HUES64 (cell line): ENCODE data around the gene MICU1.
"Not testable (repeated sequence)": the region's sequence is repeated elsewhere in the genome, so short reads cannot be mapped to it uniquely, and the experiment has no call there.

Experiments
- H3K27ac ChIP-seq: 2 replicates; pipeline ENCODE4 v1.7.0; 2013; ENCODE audit warnings: low read depth, low read length, inconsistent platforms
- H3K27me3 ChIP-seq: 2 replicates; pipeline ENCODE4 v1.6.1; 2013; ENCODE audit warnings: mild to moderate bottlenecking, low read length; ENCODE audit not compliant: insufficient read depth
- H3K36me3 ChIP-seq: 2 replicates; pipeline ENCODE4 v1.6.1; 2013; ENCODE audit warnings: mild to moderate bottlenecking, low read length; ENCODE audit not compliant: insufficient read depth
- H3K4me1 ChIP-seq: 2 replicates; pipeline ENCODE4 v1.6.1; 2013; ENCODE audit warnings: mild to moderate bottlenecking, low read length, moderate library complexity; ENCODE audit not compliant: insufficient read depth
- H3K4me3 ChIP-seq: 2 replicates; pipeline ENCODE4 v1.5.1; 2013; ENCODE audit warnings: mild to moderate bottlenecking, low read length, moderate library complexity
- H3K9ac ChIP-seq: 2 replicates; pipeline ENCODE4 v1.6.1; 2013; ENCODE audit warnings: mild to moderate bottlenecking, low read depth, low read length
- H3K9me3 ChIP-seq: 2 replicates; pipeline ENCODE4 v1.6.1; 2013; ENCODE audit warnings: low read depth, low read length; ENCODE audit not compliant: insufficient read depth
- WGBS: fragments of 150-250, 120-280 bp; methylation state at CpG from one replicate; pipeline ENCODE4 v1.1.7; 2013; ENCODE audit warnings: missing lambda C conversion rate; 5-methylcytosine and 5-hydroxymethylcytosine counted together

MICU1 gene

DNA sequence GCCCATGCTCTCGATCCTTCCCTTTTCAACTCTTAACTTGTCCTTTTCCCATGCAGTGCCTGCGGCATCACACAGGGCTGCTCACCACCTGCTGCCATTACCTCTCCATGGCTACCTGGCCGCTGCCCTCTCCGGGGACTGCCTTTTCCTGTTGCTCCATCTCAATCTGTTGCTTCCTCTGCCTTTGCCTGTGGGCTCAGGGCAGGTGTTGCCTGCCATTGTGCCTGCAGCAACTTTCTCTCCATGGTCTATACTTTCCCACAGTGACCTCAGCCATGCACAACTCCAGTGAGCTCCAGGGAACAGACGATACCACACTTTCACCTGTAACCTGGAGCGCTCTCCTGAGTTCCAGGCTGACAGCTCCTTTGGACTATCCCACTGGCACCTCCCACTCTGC is 274.4 kb downstream of the MICU1 start:
- WGBS: 93% methylated on average over 6 of the region's 6 CpGs
- Histone ChIP-seq H3K4me1 (peaks cover 16% of the 10 kb centered on the region; the same call in 1 of the 2 replicates), H3K27me3 (no peaks in the 10 kb centered on the region), H3K4me3 (no peak overlapping the region), H3K9me3 (no peaks in the 10 kb centered on the region), H3K27ac (no peak overlapping the region), H3K36me3 (peaks cover 19% of the 10 kb centered on the region; the same call in 1 of the 2 replicates), H3K9ac (no peak overlapping the region)

DNA sequence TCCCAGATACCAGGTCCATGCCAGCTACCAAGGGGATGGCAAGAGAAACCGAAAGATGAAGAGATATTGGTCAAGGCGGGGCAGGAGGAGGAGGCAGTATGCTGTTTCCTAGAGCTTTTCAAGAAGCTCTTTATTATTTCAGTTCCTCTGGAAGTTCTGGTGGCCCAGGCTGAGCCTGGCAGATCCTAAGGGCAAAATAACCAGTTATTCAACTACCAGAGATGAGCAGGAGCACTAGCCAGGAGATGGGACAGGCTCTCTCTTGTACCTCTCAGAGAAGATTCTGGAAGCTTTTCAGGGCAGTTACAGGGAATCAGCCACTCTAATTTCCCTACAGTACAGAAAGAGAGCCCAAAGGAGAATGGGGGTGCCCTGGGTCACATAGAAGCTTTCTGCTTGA is 276.4 kb downstream of the MICU1 start:
- H3K4me3 ChIP-seq: no peak overlapping the region
- no peak overlapping the region for H3K27ac ChIP-seq
- no peak overlapping the region for H3K9ac ChIP-seq
- H3K36me3 ChIP-seq: peaks cover 19% of the 10 kb centered on the region; the same call in 1 of the 2 replicates
- H3K4me1 ChIP-seq: peaks cover 16% of the 10 kb centered on the region; the same call in 1 of the 2 replicates
- WGBS: 95% methylated on average over 2 of the region's 2 CpGs
- no peaks in the 10 kb centered on the region for H3K9me3 ChIP-seq
- no peaks in the 10 kb centered on the region for H3K27me3 ChIP-seq

DNA sequence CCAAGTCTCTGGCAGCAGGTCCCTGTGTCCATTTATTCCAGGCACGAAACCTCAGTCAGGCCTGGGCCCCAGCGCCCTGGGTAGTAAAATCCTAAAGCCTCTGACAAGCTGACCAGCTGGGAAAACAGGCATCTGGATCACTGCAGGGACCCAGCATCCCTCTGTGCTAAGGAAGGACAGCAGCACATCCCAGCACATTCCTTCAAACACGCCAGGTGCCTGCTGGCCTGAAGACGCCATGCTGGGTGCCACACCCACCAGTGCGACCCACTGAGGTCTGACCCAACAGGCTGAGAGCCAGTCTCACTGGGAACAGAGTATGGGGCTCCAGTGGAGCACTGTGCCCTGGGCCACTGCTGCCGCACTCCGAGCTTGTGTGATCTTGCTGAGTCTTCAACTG is 277.6 kb downstream of the MICU1 start:
- H3K9me3 ChIP-seq: no peaks in the 10 kb centered on the region
- 95% methylated on average over 7 of the region's 7 CpGs for WGBS

DNA sequence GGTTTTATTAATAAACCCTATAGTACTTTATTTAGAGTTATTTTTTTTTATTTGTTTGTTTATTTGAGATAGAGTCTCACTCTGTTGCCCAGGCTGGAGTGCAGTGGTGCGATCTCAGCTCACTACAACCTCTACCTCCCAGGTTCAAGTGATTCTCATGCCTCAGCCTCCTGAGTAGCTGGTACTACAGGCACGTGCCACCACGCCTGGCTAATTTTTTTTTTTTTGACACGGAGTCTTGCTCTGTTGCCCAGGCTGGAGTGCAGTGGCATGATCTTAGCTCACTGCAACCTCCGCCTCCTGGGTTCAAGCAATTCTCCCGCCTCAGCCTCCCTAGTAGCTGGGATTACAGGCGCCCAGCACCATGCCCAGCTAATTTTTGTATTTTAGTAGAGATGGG is 279.8 kb downstream of the MICU1 start:
- WGBS: 93% methylated on average over 7 of the region's 7 CpGs
- H3K4me1 ChIP-seq, H3K4me3 ChIP-seq, H3K9me3 ChIP-seq, H3K27ac ChIP-seq, H3K27me3 ChIP-seq, H3K9ac ChIP-seq: not testable (repeated sequence)
- peaks cover 36% of the 10 kb centered on the region; the same call in 1 of the 2 replicates for H3K36me3 ChIP-seq

More for the DNA sequence above, 277.6 kb downstream of the MICU1 start:
- Histone ChIP-seq H3K27me3 (no peaks in the 10 kb centered on the region), H3K36me3 (peaks cover 26% of the 10 kb centered on the region; the same call in 1 of the 2 replicates), H3K9ac (no peak overlapping the region), H3K4me1 (peaks cover 11% of the 10 kb centered on the region; the same call in 1 of the 2 replicates), H3K4me3 (no peak overlapping the region), H3K27ac (no peak overlapping the region)

DNA sequence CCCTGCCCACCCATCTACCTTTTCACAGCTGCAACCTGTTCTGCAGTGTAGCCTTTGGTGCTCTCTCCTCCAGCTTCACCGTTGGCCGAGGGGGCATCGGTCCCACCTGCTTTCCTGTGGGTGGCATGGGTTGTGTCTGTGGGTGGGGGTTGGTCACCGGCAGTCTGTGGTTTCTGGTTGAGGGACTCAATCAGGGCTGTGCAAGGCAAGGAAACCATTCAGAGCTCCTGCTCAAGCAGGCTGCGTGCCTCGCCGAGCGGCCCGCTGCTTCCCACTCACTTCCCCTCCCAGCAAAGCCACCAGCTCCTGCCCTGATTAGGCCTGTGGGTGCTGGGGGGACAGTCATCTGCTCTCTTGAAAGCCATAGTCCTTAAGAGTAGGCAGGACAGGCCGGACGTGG is 280.9 kb downstream of the MICU1 start:
- Histone ChIP-seq H3K27me3 (no peaks in the 10 kb centered on the region), H3K36me3 (peaks cover 31% of the 10 kb centered on the region; the same call in 1 of the 2 replicates), H3K4me3 (no peak overlapping the region), H3K9me3 (no peaks in the 10 kb centered on the region), H3K9ac (no peak overlapping the region), H3K27ac (no peak overlapping the region), H3K4me1 (no peaks in the 10 kb centered on the region)
- 95% methylated on average over 11 of the region's 11 CpGs for whole genome bisulfite sequencing

DNA sequence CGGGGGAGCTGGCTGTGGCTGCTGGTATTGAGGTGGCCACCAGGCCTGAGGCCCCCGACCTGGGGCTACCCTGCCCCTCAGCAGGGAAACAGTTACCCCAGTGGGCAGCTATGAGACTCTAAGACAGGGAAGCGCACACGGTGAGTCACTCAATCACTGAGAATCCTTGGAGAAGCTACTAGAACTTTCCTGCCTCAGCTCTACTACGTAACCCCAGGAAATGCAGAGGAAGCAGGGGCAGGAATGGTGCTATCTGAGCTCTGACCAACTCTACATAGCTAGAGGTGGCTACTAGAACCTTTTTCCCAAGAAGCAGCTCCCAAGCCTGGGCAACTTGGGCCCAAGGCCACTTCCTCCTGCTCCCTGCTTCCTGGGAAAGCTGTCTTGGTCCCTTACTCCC is 283.0 kb downstream of the MICU1 start:
- H3K9ac ChIP-seq: no peak overlapping the region
- no peaks in the 10 kb centered on the region for H3K9me3 ChIP-seq
- WGBS: 92% methylated on average over 5 of the region's 5 CpGs
- H3K36me3 ChIP-seq: peaks cover 38% of the 10 kb centered on the region
- H3K4me1 ChIP-seq: no peaks in the 10 kb centered on the region
- H3K27me3 ChIP-seq: no peaks in the 10 kb centered on the region
- no peak overlapping the region for H3K4me3 ChIP-seq
- no peak overlapping the region for H3K27ac ChIP-seq

DNA sequence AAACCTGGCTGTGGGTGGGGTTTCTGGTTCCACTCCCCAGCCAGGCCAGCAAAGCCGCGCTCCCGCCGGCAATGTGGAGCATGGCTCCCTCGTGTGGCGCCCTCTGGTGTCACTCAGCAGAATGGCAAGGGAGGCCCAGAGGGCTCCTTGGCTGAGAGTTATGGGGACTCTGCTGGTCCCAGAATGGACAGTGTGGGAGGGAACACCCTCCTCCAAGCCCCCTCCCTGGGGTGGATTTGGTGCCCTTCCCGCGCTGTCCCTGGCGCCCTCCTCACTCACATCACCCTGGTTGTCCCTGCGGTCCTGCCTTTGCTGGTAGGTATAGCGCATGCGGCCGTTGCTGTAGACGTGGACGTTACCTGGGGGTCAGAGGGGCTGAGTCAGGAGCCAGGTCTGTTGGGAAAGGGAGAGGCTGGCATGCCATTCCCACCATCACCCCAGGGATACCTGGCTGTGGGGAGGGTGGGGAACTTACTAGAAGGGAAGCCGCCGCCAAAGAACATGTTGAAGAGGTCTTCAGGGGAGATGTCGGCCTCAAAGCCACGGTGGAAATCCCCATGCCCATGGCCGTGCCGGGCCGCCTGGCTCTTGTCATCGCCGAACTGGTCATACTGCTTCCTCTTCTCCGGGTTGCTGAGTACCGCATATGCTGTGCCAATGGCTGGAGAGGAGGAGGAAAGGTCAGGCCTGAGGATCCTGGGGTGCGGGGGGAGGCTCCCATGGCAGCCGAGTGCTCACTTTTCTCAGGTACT is 285.2 kb downstream of the MICU1 start:
- Histone ChIP-seq H3K4me3 (no peak overlapping the region), H3K27me3 (no peaks in the 10 kb centered on the region), H3K36me3 (peaks cover 59% of the 10 kb centered on the region), H3K27ac (no peak overlapping the region), H3K9me3 (no peaks in the 10 kb centered on the region), H3K4me1 (no peaks in the 10 kb centered on the region), H3K9ac (no peak overlapping the region)
- 79% methylated on average over 28 of the region's 28 CpGs for whole genome bisulfite sequencing

DNA sequence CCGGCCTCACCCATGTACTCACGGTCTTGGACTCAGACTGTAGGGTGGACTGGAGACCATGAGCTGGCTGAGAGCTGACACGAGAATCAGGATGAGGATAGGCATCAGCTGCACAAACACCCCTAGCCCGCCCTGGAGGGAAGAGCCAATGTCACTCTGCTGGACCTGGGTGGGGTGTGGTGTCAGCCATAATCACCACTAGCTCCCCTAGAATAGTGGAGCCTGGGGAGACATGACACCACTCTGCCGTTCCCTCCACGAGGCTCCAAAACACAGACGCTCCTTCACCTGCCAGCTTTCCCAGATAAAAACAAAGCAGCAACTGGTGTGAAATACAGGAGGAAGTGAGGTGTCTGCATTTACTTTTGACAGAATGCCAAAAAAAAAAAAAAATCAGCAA is 287.7 kb downstream of the MICU1 start:
- Histone ChIP-seq H3K4me3 (no peak overlapping the region), H3K9me3 (no peaks in the 10 kb centered on the region), H3K36me3 (peaks cover 71% of the 10 kb centered on the region), H3K27me3 (no peaks in the 10 kb centered on the region), H3K27ac (no peak overlapping the region), H3K4me1 (peaks cover 7% of the 10 kb centered on the region; the same call in 1 of the 2 replicates), H3K9ac (no peak overlapping the region)
- WGBS: 96% methylated on average over 5 of the region's 7 CpGs

DNA sequence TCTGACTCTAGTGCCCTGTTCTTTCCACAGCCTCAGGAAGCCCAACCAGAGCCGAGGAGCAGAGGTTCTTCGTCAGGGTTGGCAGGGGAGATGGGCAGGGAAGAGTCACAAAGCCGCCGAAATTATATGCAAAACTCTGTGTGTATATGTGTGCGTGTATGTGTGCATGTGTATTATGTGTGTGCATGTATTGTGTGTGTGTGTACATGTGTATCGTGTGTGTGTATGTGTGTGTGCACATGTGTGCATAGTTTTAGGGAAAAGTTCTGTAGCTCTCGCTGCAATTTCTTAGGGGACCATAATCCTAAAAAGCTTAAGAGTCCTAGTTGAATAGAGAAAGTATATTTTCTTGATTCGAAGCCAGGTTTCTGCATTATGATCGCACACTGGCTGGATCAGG is 288.2 kb downstream of the MICU1 start:
- Histone ChIP-seq H3K27ac (no peak overlapping the region), H3K36me3 (peaks cover 66% of the 10 kb centered on the region), H3K4me1 (peaks cover 7% of the 10 kb centered on the region; the same call in 1 of the 2 replicates), H3K9me3 (no peaks in the 10 kb centered on the region), H3K27me3 (no peaks in the 10 kb centered on the region), H3K9ac (no peak overlapping the region), H3K4me3 (no peak overlapping the region)
- WGBS: 92% methylated on average over 9 of the region's 9 CpGs

DNA sequence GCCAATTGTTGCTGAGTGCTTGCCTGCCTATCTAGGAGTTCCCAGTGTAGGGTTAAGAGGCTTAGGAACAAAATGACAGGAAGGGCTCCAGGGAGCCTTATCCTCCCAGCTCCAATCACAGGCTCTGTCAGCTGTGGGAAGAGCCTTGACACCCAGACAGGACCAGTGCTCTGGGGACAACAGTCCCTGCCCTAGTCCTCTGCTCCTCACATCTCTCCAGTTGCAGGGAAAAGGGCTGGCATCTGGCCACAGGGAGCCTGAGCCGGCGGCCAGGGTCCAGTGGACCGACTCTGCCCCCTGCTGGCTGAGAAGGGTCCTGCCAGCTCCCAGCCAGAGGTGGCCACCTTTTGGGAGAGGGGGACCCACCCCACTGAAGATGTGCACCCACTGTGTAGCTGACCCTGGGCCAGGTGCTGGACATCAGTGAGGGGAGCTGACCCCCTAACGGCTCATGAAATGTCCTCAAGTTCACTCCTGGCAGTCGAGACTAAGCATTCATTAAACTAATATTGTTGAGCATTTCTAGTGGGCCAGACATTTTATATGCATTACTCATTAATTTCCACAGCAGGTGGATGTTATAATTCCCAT is 288.7 kb downstream of the MICU1 start:
- Histone ChIP-seq H3K9ac (no peak overlapping the region), H3K9me3 (no peaks in the 10 kb centered on the region), H3K4me1 (peaks cover 7% of the 10 kb centered on the region; the same call in 1 of the 2 replicates), H3K27me3 (no peaks in the 10 kb centered on the region), H3K4me3 (no peak overlapping the region), H3K36me3 (peaks cover 61% of the 10 kb centered on the region), H3K27ac (no peak overlapping the region)
- WGBS: 62% methylated on average over 5 of the region's 5 CpGs

DNA sequence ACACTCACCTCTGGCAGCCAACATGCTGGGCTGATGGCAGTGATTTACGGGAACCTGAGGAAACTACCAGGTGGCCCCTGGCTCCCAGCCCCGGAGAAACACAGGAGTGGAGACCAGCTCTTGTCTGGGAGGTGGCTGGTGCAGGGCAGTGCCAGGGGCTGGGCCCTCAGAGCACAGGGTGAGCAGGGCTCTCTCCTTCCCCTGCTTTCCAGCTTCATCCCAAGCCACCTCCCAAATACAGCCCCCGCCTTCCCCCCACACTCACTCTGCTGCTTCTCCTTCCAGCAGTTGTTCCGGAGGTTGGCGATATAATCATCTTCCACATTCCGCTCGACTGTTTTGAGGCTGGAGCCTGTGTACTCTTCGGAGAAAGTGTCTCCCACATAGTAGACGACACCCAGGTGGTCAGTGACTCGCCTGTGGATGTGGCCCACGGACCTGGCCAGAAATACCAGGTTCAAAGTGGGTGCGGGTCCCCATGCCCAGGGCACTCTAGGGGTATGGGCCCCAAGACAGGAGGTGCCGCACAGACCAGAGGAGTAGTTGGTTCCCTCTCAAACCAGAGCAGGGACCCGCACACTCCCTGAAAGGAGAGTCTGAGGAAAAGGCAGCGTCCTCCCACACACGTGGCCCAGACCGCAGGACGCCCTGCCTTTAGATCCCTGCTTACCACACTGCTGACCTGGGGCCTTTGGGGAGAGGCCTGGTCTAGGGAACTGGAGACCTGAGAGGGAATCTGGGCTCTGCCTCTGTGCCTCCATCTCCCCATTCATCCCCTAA is 289.4 kb downstream of the MICU1 start:
- Histone ChIP-seq H3K9me3 (no peaks in the 10 kb centered on the region), H3K9ac (no peak overlapping the region), H3K4me3 (no peak overlapping the region), H3K27ac (no peak overlapping the region), H3K4me1 (peaks cover 11% of the 10 kb centered on the region), H3K36me3 (peaks cover 57% of the 10 kb centered on the region), H3K27me3 (no peaks in the 10 kb centered on the region)
- 95% methylated on average over 18 of the region's 18 CpGs for WGBS
